ENCODE results near the gene MTF1. TPM values are rescaled to one million over a fixed set of nuclear protein-coding genes. Genes with fewer than 3 reads are reported as not detected.

Gene MTF1
- polyA plus RNA-seq, 1 donor from 2014 or later, result 3.7 TPM

GRCh38 chr1:37793773-37794371, 65.5 kb downstream of the MTF1 start, which contains the start of gene MANEAL:
Gene MANEAL (plus strand): TSS chr1:37793847. CDS start chr1:37794183, 336 bp downstream.
- peak within 1 kb of the TSS; percentile 54 for H3K27ac ChIP-seq (ENCODE audit: low read length)
- TF ChIP-seq SMC3 (conservative IDR thresholded peaks at IDR 0.05; ENCODE audit: poor library complexity) (peak; percentile 53), MXI1 (conservative IDR thresholded peaks at IDR 0.05; ENCODE audit: poor library complexity, severe bottlenecking) (peak; percentile 85), POLR2AphosphoS5 (IDR thresholded peaks at IDR 0.05) (peak; percentile 57), TAF1 (IDR thresholded peaks at IDR 0.05; ENCODE audit: low read depth) (no peak), RAD21 (conservative IDR thresholded peaks at IDR 0.05) (no peak), EP300 (conservative IDR thresholded peaks at IDR 0.05; ENCODE audit: poor library complexity, severe bottlenecking) (peak; percentile 34), EZH2 (IDR thresholded peaks at IDR 0.05; ENCODE audit: borderline replicate concordance, insufficient read depth, low read length, poor library complexity, severe bottlenecking) (no peak)
- TF ChIP-seq, protein P1, sequence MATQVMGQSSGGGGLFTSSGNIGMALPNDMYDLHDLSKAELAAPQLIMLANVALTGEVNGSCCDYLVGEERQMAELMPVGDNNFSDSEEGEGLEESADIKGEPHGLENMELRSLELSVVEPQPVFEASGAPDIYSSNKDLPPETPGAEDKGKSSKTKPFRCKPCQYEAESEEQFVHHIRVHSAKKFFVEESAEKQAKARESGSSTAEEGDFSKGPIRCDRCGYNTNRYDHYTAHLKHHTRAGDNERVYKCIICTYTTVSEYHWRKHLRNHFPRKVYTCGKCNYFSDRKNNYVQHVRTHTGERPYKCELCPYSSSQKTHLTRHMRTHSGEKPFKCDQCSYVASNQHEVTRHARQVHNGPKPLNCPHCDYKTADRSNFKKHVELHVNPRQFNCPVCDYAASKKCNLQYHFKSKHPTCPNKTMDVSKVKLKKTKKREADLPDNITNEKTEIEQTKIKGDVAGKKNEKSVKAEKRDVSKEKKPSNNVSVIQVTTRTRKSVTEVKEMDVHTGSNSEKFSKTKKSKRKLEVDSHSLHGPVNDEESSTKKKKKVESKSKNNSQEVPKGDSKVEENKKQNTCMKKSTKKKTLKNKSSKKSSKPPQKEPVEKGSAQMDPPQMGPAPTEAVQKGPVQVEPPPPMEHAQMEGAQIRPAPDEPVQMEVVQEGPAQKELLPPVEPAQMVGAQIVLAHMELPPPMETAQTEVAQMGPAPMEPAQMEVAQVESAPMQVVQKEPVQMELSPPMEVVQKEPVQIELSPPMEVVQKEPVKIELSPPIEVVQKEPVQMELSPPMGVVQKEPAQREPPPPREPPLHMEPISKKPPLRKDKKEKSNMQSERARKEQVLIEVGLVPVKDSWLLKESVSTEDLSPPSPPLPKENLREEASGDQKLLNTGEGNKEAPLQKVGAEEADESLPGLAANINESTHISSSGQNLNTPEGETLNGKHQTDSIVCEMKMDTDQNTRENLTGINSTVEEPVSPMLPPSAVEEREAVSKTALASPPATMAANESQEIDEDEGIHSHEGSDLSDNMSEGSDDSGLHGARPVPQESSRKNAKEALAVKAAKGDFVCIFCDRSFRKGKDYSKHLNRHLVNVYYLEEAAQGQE (IDR thresholded peaks at IDR 0.05; ENCODE audit: borderline replicate concordance), result no peak
- H3K9me2 ChIP-seq (ENCODE audit: insufficient read depth, low read length), result no peaks in the 10 kb centered on the region
- H3K36me3 ChIP-seq (ENCODE audit: insufficient read depth, low read length), result no peaks in the 10 kb centered on the region
- H3F3A ChIP-seq (ENCODE audit: insufficient read depth, low read length, poor library complexity, severe bottlenecking), result no peaks in the 10 kb centered on the region
- H2AFZ ChIP-seq (ENCODE audit: low read depth, low read length), result peak within 1 kb of the TSS; percentile 83
- H3K27me3 ChIP-seq (ENCODE audit: insufficient read depth, low read depth, low read length), result no peaks in the 10 kb centered on the region
- peak within 1 kb of the TSS; percentile 95 for H3K4me2 ChIP-seq (ENCODE audit: low read length)
- peak within 1 kb of the TSS; percentile 82 for H3K4me3 ChIP-seq (ENCODE audit: low read length)
- no peaks in the 10 kb centered on the region for H4K20me1 ChIP-seq (ENCODE audit: insufficient read depth)
- peak within 1 kb of the TSS; percentile 78 for H3K9ac ChIP-seq (ENCODE audit: low read length)
- H3K79me2 ChIP-seq (replicated peaks; ENCODE audit: insufficient read depth, low read length), result no peaks in the 10 kb centered on the region
- no peaks in the 10 kb centered on the region for H3K9me3 ChIP-seq (ENCODE audit: low read length)

- H3K27me3 ChIP-seq (ENCODE audit: insufficient read depth, low read depth, low read length), result no peaks in the 10 kb centered on the region
- H3K9me3 ChIP-seq (ENCODE audit: low read length), result no peaks in the 10 kb centered on the region
- TF ChIP-seq, protein P1 (IDR thresholded peaks at IDR 0.05; ENCODE audit: borderline replicate concordance), result no peak
- TF ChIP-seq SMC3 (conservative IDR thresholded peaks at IDR 0.05; ENCODE audit: poor library complexity), result no peak
- no peak for TF ChIP-seq EP300 (conservative IDR thresholded peaks at IDR 0.05; ENCODE audit: poor library complexity, severe bottlenecking)
- TF ChIP-seq CTCF (IDR thresholded peaks at IDR 0.05; ENCODE audit: poor library complexity, severe bottlenecking), result no peak
- no peak for TF ChIP-seq EZH2 (IDR thresholded peaks at IDR 0.05; ENCODE audit: borderline replicate concordance, insufficient read depth, low read length, poor library complexity, severe bottlenecking)
- peak overlapping the region; percentile 83 for H2AFZ ChIP-seq (ENCODE audit: low read depth, low read length)
- H3K36me3 ChIP-seq (ENCODE audit: insufficient read depth, low read length), result no peaks in the 10 kb centered on the region
- no peaks in the 10 kb centered on the region for H3K9me2 ChIP-seq (ENCODE audit: insufficient read depth, low read length)
- no peaks in the 10 kb centered on the region for H3K79me2 ChIP-seq (replicated peaks; ENCODE audit: insufficient read depth, low read length)
- no peak overlapping the region for H3K27ac ChIP-seq (ENCODE audit: low read length)
- peak overlapping the region; percentile 82 for H3K4me3 ChIP-seq (ENCODE audit: low read length)
- no peaks in the 10 kb centered on the region for H4K20me1 ChIP-seq (ENCODE audit: insufficient read depth)
- peak overlapping the region; percentile 78 for H3K9ac ChIP-seq (ENCODE audit: low read length)
- peak overlapping the region; percentile 65 for H3K4me2 ChIP-seq (ENCODE audit: low read length)
- no peaks in the 10 kb centered on the region for H3F3A ChIP-seq (ENCODE audit: insufficient read depth, low read length, poor library complexity, severe bottlenecking)
These were observed 66.3 kb downstream of the MTF1 start for GRCh38 chr1:37792943-37793686.

Measured in neural cell (in vitro differentiated cells).